Psoas muscle (tissue), 8 donors: ENCODE data around the gene CD300LF. TPM values are rescaled to one million over a fixed set of nuclear protein-coding genes. Genes with fewer than 3 reads are reported as not detected.
A peak's percentile ranks its signal among the peaks of the same experiment; 100 is the strongest.

Experiments used
- ATAC-seq, 4 donors: fragments of 200-7000 bp; cut with Tn5 transposase; one replicate each; pipeline ENCODE4 v1.9.1; 2020; ENCODE audit warnings: moderate library complexity in 3 of 4, mild to moderate bottlenecking in 2 of 4
- DNase-seq, 2 donors: peaks; one replicate each; pipeline ENCODE4 v3.0.0-alpha.2; 2020
- H3K27ac ChIP-seq: fragments of 200-600 bp; one replicate; pipeline ENCODE4 v1.8.0; 2022
- H3K27me3 ChIP-seq, 3 donors: fragments of 200-600 bp in 1 of 3; one replicate each; pipeline versions ENCODE4 v1.6.1 to v1.8.0; 2013 to 2022; ENCODE audit warnings: low read length in 2 of 3, mild to moderate bottlenecking in 2 of 3, moderate library complexity in 1 of 3; ENCODE audit not compliant: insufficient read depth in 3 of 3
- H3K36me3 ChIP-seq, 2 donors: fragments of 200-600 bp in 1 of 2; one replicate each; pipeline versions ENCODE4 v1.6.1 to v1.8.0; 2013 to 2022; ENCODE audit warnings: low read depth in 1 of 2, mild to moderate bottlenecking in 1 of 2, moderate library complexity in 1 of 2; ENCODE audit not compliant: insufficient read depth in 1 of 2
- H3K4me1 ChIP-seq: fragments of 200-600 bp; one replicate; pipeline ENCODE4 v1.8.0; 2022
- H3K4me3 ChIP-seq: fragments of 200-600 bp; one replicate; pipeline ENCODE4 v1.8.0; 2022; ENCODE audit warnings: mild to moderate bottlenecking
- H3K9me3 ChIP-seq: fragments of 200-600 bp; one replicate; pipeline ENCODE4 v1.8.0; 2022
- CTCF ChIP-seq: fragments of 200-600 bp; IDR thresholded peaks from one replicate; pipeline ENCODE4 v1.8.0; 2022; ENCODE audit warnings: antibody characterized with exemption
- WGBS, 3 donors: extraction: QIAGEN DNeasy Blood & Tissue Kit; methylation state at CpG; one replicate each; pipeline versions ENCODE4 v1.1.6 to v1.1.7; 2013; 5-methylcytosine and 5-hydroxymethylcytosine counted together
- intact Hi-C, 2 donors: fragments of 100-400 bp; cut with DNase I; formaldehyde crosslinking; loops; one replicate each; pipeline versions ENCODE4 v1.11.0 to v1.14.2; 2022
- polyA plus RNA-seq, 3 donors: library from polyadenylated mRNA; stranded (reverse); fragments of 200-250 nt; gene quantifications; one replicate each; pipeline ENCODE4 v1.2.3, GENCODE V29; 2013
- total RNA-seq, 4 donors: library from RNA; stranded (reverse); fragmentation: NEBNext Ultra II Directional in 2 of 4; extraction: Animal tissue kit (Norgen Biotek cat#: 25700) in 2 of 4; gene quantifications; one replicate each; pipeline versions ENCODE4 v1.2.1 to v1.2.4, GENCODE V29; 2021 to 2023
- donor health status: healthy with polysubstance abuse.
- donor health status: DM: no; HTN: no; CAD: no; lungs with moderate emphysema.
- donor health status: Bipolar disorder and iron deficiency.
- donor health status: healthy.
- donor health status: DM: yes; HTN: yes; CAD: no.
- donor health status: DM: no; HTN: no; CAD: no.
- donor health status: DM: no; HTN: no; CAD: no.
- donor health status: DM: yes; HTN: yes; CAD: no.

CD300LF gene
- total and polyA plus RNA-seq, 7 donors, result 0.09 to 0.39 (median 0.24) TPM; not detected in 3

- DNase-seq (no peak), ATAC-seq (no peak)
- Histone ChIP-seq H3K4me3 (no peak overlapping the region), H3K4me1 (peaks cover 10% of the 10 kb centered on the region), H3K27ac (no peak overlapping the region), H3K27me3 (peaks cover 0 to 4% (median 0%) of the 10 kb centered on the region in 3 donors), H3K9me3 (no peaks in the 10 kb centered on the region), H3K36me3 (no peaks in the 10 kb centered on the region)
- intact Hi-C loops, result no loop called here
- no peak for TF ChIP-seq CTCF
- 66 to 80% (median 75%) methylated on average over 3 of the region's 3 CpGs for WGBS, 3 donors
Measured at GRCh38 chr17:74757502-74757901, 44.8 kb upstream of the CD300LF start.

- no peak for TF ChIP-seq CTCF
- no peak for DNase-seq
- Histone ChIP-seq H3K27ac (no peak overlapping the region), H3K9me3 (no peaks in the 10 kb centered on the region), H3K27me3 (peaks cover 0 to 4% (median 0%) of the 10 kb centered on the region in 3 donors), H3K4me3 (no peak overlapping the region), H3K36me3 (no peaks in the 10 kb centered on the region), H3K4me1 (peaks cover 10% of the 10 kb centered on the region)
- no peak for ATAC-seq
- intact Hi-C loops, result no loop called here
- 43 to 79% (median 53%) methylated on average over 3 of the region's 3 CpGs for WGBS, 3 donors
Measured at GRCh38 chr17:74756891-74757290, 44.2 kb upstream of the CD300LF start.

- Histone ChIP-seq H3K36me3 (no peaks in the 10 kb centered on the region), H3K4me1 (peaks cover 10% of the 10 kb centered on the region), H3K9me3 (no peaks in the 10 kb centered on the region), H3K27ac (no peak overlapping the region), H3K4me3 (no peak overlapping the region), H3K27me3 (peaks cover 0 to 4% (median 0%) of the 10 kb centered on the region in 3 donors)
- no peak for TF ChIP-seq CTCF
- intact Hi-C loops, result no loop called here
- DNase-seq (no peak), ATAC-seq (no peak)
- 87 to 94% (median 90%) methylated on average over 8 of the region's 8 CpGs for WGBS, 3 donors
Measured at GRCh38 chr17:74755533-74755932, 42.8 kb upstream of the CD300LF start.

GRCh38 chr17:74754832-74755231 lies 42.1 kb upstream of the CD300LF start:
- intact Hi-C loops, result no loop called here
- Histone ChIP-seq H3K36me3 (no peaks in the 10 kb centered on the region), H3K27me3 (peaks cover 0 to 4% (median 0%) of the 10 kb centered on the region in 3 donors), H3K4me3 (no peak overlapping the region), H3K27ac (no peak overlapping the region), H3K4me1 (peaks cover 16% of the 10 kb centered on the region), H3K9me3 (no peaks in the 10 kb centered on the region)
- 61 to 81% (median 63%) methylated on average over 3 of the region's 3 CpGs for WGBS, 3 donors
- peak in 1 of 4 donors; percentile 52 for ATAC-seq
- TF ChIP-seq CTCF, result no peak
- DNase-seq, result no peak

GRCh38 chr17:74752822-74753401 lies 40.2 kb upstream of the CD300LF start:
- H3K27me3 ChIP-seq, result peaks cover 0 to 11% (median 1%) of the 10 kb centered on the region in 3 donors
- intact Hi-C loops, result no loop called here
- no peaks in the 10 kb centered on the region for H3K9me3 ChIP-seq
- no peak for TF ChIP-seq CTCF
- 94 to 97% (median 97%) methylated on average over 7 of the region's 7 CpGs for WGBS, 3 donors
- H3K4me3 ChIP-seq, result no peak overlapping the region
- H3K4me1 ChIP-seq, result peaks cover 7% of the 10 kb centered on the region
- H3K36me3 ChIP-seq, result no peaks in the 10 kb centered on the region
- DNase-seq (no peak), ATAC-seq (no peak)
- H3K27ac ChIP-seq, result no peak overlapping the region
